H1 (cell line): Measurements from ENCODE around the gene BCAR3. TPM values are rescaled to one million over a fixed set of nuclear protein-coding genes. Genes with fewer than 3 reads are reported as not detected.

ENCODE experiments used
- SIX5 ChIP-seq: IDR thresholded peaks from 2 replicates; pipeline ENCODE4 v1.6.1; 2011; ENCODE audit warnings: mild to moderate bottlenecking, low read depth, low read length
- polyA plus RNA-seq, 7 experiments: library from polyadenylated mRNA; depleted of rRNA in 3 of 7; stranded (reverse) in 5 of 7; unstranded in 2 of 7; fragments of >200 nt in 5 of 7; fragments of 200-250 nt in 2 of 7; gene quantifications; 1 replicate in 5 of 7; 2 replicates in 1 of 7; 4 replicates in 1 of 7; pipeline versions ENCODE4 v1.2.1 to v1.2.3, GENCODE V29; 2011 to 2013; ENCODE audit warnings: missing spikeins in 2 of 7, mixed read lengths in 2 of 7
- total RNA-seq: library from RNA; stranded (reverse); fragmentation: NEBNext Ultra II Directional; extraction: Animal tissue kit (Norgen Biotek cat#: 25700); gene quantifications from 2 replicates; pipeline ENCODE4 v1.2.1, GENCODE V29; 2021

Gene BCAR3
- total and polyA plus RNA-seq, 2 of the 8 experiments (the other 6 are each of a cell fraction or from before 2014, with no cell fraction given): 5.6 to 9.2 TPM

- no peak for TF ChIP-seq SIX5
These were observed 5.0 kb upstream of the BCAR3 start (continued) for GRCh38 chr1:93686504-93687250.
